ENCODE data around the gene TCP11.

Gene TCP11

DNA sequence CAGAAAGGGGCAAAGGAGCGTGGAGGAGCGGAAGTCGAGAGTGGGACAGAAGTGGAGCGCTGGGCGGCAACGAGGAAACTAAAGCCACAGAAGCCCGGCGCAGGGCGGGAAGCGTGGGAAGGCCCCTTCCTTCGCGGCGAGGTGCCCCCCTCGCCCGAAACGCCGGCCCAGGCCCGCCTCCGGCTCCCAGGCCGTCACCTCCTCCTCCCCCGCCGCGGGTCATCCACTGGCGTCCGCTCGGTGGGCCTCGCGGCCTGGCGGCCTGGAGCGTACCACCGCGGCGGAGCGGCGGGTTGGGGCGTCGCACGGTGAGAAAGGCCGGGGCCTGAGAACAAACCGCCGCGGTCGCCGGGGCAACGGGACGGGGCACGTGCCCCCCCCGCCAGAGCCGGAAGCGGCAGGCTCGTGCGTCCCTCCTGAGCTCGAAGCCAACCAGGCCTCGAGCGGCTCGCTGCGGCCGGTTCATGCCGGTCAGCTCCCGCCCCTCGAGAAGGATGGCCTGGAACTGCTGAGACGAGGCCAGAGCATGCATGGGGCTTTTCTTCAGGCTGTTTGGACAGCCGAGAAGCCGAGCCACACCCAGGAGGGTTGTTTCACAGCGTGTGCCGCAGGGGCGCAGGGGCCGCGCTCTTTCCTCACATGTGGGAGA is at the start of gene TCP11:
Gene TCP11, minus strand, starts transcription at position 333 of the 649 bp plus-strand sequence. CDS start 469 bp downstream, outside the sequence.
- no peaks in the 10 kb centered on the region for H3K9me3 Mint-ChIP-seq
- peaks cover 40% of the 10 kb centered on the region for H3K27me3 Mint-ChIP-seq
- H3K27ac Mint-ChIP-seq: peak within 1 kb of the TSS; percentile 20 to 91
- H3K4me1 Mint-ChIP-seq: peaks cover 23% of the 10 kb centered on the region
- ATAC-seq: peak; percentile 70
- H3K4me3 Mint-ChIP-seq: peak within 1 kb of the TSS; percentile 65 to 76
- DNase-seq: peak; percentile 24 to 35

DNA sequence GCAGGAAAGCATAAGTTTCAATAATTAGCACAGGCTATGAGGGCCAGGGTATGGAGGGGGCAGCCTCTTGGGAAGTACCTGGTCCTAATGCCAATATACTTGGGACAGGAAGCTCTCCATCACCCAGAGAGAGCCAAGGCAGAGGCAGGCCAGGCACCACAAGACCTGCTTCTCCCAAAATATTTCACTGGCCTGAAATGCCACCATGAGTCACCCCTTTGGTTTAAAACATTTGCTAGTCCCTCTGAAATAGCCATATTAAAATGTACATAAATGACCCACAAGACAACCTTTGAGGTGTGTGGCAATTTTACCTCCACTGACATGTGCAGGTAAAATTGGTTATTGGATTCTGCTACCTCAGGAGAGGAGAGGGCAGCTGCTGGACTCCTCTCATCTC is 49.2 kb upstream of the TCP11 start:
- Mint-ChIP-seq H3K27ac (no peak overlapping the region), H3K9me3 (no peaks in the 10 kb centered on the region), H3K4me1 (peaks cover 16% of the 10 kb centered on the region), H3K4me3 (no peak overlapping the region), H3K27me3 (peaks cover 21% of the 10 kb centered on the region)
- no peak for ATAC-seq
- DNase-seq: no peak

DNA sequence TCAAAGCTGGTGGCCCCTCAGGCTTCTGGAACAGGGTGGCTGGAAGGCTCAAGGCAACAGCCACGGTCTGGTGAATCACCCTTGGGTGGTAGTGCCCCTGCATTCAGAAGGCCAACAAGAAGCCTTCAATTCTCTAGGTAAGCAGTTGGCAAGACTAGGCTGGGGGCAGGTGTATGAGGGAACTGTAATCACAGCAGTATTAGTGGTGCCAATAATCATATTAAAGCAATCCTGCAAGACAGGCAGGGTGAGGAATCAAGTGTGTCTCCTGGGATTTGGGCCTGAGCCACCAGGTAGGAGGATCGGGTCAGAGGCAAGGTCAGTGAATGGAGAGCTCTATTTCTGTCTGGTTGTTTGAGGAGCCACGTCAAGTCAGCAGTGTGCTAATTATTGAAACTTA is 47.7 kb upstream of the TCP11 start:
- peak overlapping the region in 1 of 2 donors; percentile 30 for H3K27ac Mint-ChIP-seq
- no peak for ATAC-seq
- no peak overlapping the region for H3K4me3 Mint-ChIP-seq
- no peaks in the 10 kb centered on the region for H3K9me3 Mint-ChIP-seq
- H3K4me1 Mint-ChIP-seq: peaks cover 12% of the 10 kb centered on the region
- no peak for DNase-seq
- H3K27me3 Mint-ChIP-seq: peaks cover 28% of the 10 kb centered on the region

DNA sequence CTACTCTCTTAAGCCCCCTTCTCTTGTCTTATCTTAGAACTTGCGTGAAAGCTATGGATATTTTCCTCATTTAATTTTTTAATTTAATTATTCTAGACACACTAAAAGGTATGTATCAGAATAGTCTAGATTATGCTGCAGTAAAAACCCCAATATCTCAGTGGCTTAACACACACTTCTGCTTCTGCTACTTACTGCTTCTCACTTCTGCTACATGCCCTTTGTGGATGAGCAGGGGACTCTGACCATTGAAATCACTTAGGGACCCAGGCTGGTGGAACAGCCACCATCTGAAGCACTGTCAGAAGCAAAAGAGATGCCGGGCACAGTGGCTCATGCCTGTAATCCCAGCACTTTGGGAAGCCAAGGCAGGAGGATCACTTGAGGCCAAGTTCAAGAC is 45.4 kb upstream of the TCP11 start:
- Mint-ChIP-seq H3K27ac (no peak overlapping the region), H3K4me1 (peaks cover 4% of the 10 kb centered on the region), H3K4me3 (no peak overlapping the region), H3K27me3 (peaks cover 38% of the 10 kb centered on the region), H3K9me3 (no peaks in the 10 kb centered on the region)
- DNase-seq (no peak), ATAC-seq (no peak)

DNA sequence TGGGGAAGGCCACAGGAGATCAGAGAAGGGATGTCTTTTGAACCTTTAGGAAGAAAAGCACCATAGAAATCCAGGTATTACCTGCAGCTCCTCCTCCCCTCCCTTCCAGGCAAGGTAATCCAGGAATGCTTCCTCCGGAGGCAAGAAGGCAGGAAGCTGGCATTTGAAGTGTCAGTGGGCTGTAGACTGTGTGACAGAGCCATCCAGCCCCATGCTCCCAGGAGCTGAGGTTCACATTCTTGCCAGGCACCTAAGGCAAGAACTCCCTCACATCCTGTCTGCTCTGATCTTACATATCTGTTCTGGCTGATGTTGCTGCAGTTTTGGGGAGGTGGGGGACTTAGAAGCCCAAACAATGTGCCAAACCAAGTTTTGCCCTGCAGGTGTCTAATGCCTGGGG is 44.8 kb upstream of the TCP11 start:
- DNase-seq (no peak), ATAC-seq (no peak)
- H3K27ac Mint-ChIP-seq: no peak overlapping the region
- H3K27me3 Mint-ChIP-seq: peaks cover 38% of the 10 kb centered on the region
- H3K4me1 Mint-ChIP-seq: no peaks in the 10 kb centered on the region
- no peak overlapping the region for H3K4me3 Mint-ChIP-seq
- no peaks in the 10 kb centered on the region for H3K9me3 Mint-ChIP-seq

DNA sequence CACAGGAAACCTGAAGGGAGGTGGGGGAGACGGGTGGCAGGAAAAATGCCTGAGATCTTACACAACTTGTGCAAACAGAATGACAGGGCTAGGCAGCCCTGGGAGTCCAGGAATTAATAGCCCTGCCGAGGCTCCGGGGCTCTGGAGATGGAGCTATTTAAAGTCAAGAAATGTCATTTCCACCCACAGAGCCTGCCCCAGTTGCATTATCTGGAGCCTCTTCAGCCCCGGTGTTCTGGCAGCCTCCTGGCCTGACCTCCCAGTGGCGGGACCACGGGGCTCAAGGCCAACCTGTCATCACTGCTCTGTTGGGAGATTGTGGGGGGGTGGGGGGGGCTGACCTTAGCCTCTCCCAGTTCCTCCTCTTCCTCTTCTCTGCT is 44.2 kb upstream of the TCP11 start:
- no peaks in the 10 kb centered on the region for H3K4me1 Mint-ChIP-seq
- no peak overlapping the region for H3K27ac Mint-ChIP-seq
- H3K9me3 Mint-ChIP-seq: no peaks in the 10 kb centered on the region
- no peak overlapping the region for H3K4me3 Mint-ChIP-seq
- H3K27me3 Mint-ChIP-seq: peaks cover 38% of the 10 kb centered on the region
- ATAC-seq (no peak), DNase-seq (no peak)

DNA sequence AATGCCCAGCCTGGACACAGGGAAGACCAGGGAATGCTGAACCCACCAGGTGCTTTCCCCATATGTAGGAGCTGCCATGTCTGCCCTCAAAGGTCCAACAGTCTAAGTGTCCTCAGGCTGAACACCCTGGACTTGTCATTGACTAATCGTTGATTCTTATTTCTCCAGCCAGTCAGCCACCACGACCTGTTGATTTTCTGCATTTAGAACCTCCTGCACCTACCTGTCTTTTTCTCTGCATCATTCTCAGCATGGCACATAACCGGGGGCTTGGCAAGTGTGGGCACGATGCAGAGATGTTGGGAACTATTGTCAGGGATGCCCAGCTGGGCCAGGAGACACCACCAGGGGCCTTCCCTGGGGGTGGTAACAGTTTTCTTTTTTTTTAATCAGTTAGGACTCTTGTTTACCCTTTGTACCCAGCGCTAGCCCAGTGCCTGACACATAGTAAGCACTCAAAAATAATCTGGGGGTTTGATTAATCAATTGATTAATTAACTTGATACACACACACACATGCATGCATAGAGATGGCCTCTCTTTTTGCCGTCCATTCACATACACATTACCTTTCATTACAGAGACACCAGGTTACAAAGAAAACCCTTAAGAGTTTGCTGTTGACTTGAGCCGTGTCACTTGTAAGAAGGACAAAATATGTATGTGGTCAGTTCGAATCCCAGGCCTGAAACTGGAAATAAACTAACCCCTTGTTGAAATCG is 43.6 kb upstream of the TCP11 start:
- no peaks in the 10 kb centered on the region for H3K9me3 Mint-ChIP-seq
- H3K4me1 Mint-ChIP-seq: no peaks in the 10 kb centered on the region
- ATAC-seq (no peak), DNase-seq (no peak)
- no peak overlapping the region for H3K27ac Mint-ChIP-seq
- H3K27me3 Mint-ChIP-seq: peaks cover 38% of the 10 kb centered on the region
- no peak overlapping the region for H3K4me3 Mint-ChIP-seq

DNA sequence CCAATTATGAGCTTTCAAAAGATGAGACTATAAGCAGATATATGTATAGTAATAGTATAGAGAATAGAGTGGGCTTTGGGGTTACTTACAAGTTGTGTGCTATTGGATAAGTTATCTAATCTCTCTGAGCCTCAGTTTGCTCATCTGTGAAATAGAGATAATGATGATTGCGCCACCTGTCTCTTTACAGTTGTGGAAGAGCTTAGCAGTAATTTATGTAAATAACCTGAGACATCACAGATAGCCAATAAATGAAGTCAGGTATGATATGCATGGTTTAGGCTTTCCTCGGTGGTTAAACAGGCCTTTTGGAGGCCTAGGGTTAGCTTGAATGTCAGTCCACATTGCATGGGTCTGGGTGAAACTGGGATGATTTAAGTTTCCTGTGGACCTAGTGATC is 42.8 kb upstream of the TCP11 start:
- DNase-seq: no peak
- Mint-ChIP-seq H3K27me3 (peaks cover 38% of the 10 kb centered on the region), H3K27ac (no peak overlapping the region), H3K4me3 (no peak overlapping the region), H3K4me1 (no peaks in the 10 kb centered on the region), H3K9me3 (no peaks in the 10 kb centered on the region)
- no peak for ATAC-seq

DNA sequence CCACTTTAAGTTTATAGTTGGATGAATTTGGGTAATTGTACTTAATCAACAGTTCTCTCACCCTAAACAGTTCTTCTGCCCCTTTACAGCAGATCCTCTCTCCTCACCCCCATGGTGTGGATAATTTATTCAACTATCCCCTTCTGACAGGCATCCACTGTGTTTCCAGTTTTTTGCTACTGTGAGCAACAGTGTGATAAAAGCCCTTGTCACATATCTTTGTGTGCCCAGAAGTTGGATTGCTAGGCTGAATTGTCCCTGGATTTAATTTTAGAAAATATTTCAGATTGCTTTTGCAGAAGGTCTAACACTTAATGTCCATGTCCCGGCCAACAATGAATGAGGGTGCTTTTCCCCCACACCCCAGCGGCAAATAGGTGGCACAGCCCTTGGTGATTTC is 42.1 kb upstream of the TCP11 start:
- Mint-ChIP-seq H3K27ac (peak overlapping the region in 1 of 2 donors; percentile 29), H3K4me1 (no peaks in the 10 kb centered on the region), H3K27me3 (peaks cover 38% of the 10 kb centered on the region), H3K4me3 (no peak overlapping the region), H3K9me3 (no peaks in the 10 kb centered on the region)
- ATAC-seq: no peak
- DNase-seq: no peak

DNA sequence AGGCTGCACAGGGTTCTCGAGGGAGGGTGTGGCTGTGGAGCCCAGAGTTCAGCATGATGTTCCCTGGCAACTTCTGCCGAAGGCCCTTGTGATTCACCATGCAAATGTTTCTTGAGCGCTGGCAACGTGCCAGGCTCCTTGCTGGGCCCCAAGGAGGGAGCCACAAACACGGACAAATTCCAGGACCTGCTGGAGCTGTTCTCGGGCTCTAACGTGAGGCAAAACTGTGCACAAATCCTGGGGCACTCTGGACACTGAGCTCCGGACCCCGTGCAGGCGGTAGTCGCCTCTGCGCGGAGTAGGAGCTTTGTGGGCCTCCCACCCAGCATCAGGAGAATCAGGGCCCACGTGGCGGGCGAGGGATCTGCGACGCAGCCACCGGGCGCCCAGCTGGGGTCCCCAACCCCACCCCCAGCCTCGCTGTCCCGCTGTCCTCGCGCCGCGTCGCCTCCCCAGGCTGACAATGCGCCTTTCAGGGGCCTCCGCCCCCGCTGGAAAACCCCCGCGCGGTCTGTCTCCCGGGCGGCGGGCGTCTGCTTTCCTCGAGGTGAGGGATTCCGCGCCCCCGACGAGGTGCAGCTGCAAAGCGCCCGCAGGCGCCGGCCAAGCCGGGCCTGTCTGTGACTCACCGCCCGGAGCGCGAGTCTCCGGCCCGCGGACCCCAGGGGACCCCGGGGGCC is 40.9 kb upstream of the TCP11 start:
- H3K27ac Mint-ChIP-seq: no peak overlapping the region
- no peaks in the 10 kb centered on the region for H3K4me1 Mint-ChIP-seq
- no peak for DNase-seq
- peaks cover 31% of the 10 kb centered on the region for H3K27me3 Mint-ChIP-seq
- ATAC-seq: no peak
- no peak overlapping the region for H3K4me3 Mint-ChIP-seq
- H3K9me3 Mint-ChIP-seq: no peaks in the 10 kb centered on the region

DNA sequence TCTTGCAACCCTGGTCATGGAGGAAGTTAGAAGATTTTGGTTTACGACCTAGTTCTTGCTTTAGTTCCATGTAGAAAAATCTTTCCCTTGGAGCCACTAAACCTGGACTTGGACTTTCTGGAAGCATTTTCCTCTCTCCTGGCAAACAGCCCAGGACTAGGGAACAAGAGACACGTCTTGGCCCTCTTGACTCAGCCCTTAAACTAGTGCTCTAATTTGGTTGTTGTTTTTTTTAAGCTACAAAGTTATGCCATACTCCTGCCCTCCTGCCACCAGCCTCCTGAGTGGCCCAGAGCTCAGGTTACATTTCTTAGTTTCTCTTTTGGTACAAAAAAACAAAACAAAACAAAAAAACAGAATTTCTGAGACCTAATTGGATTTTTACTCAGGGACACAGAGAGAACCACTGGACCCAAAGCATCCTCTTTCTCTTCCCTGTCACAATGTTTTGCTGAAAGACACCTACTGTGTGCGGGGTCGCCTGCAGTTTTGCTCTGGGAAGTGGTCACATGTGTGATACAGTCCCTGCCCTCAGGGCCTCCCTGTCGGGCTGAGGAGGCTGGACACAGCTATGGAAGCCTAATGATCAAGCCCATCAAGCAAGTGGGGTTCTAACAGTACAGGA is 40.3 kb upstream of the TCP11 start:
- no peak overlapping the region for H3K27ac Mint-ChIP-seq
- no peaks in the 10 kb centered on the region for H3K4me1 Mint-ChIP-seq
- H3K9me3 Mint-ChIP-seq: no peaks in the 10 kb centered on the region
- no peak overlapping the region for H3K4me3 Mint-ChIP-seq
- DNase-seq (no peak), ATAC-seq (no peak)
- H3K27me3 Mint-ChIP-seq: peaks cover 30% of the 10 kb centered on the region

DNA sequence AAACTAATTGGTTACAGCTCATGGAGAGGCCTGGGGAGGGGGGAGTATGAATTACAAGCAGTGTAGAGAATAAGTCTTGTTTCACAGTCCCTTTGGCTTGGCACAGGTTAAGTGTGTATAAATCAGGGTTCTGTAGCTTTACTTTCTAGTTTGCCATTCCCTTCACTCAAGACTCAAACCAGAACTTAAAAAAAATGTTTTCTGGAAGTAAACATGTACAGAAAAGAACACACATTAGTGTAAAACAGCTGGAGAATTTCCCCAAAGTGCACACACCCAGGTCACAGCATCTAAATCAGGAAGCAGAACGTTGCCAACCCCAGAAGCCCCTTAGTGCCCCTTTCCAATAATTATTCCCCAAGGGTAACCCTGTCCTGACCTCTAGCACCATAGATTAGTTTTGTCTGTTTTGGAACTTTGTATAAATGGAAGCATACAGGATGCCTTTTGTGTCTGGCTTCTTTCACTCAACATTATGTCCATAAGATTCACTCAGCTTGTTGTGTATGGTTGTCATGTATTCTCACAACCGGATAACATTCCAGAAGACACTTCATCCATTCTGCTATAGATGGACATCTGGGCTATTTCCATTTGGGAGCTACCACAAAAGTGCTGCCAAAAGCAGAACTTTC is 38.9 kb upstream of the TCP11 start:
- no peaks in the 10 kb centered on the region for H3K4me1 Mint-ChIP-seq
- ATAC-seq: no peak
- no peaks in the 10 kb centered on the region for H3K9me3 Mint-ChIP-seq
- H3K27me3 Mint-ChIP-seq: peaks cover 34% of the 10 kb centered on the region
- DNase-seq: no peak
- H3K4me3 Mint-ChIP-seq: no peak overlapping the region
- H3K27ac Mint-ChIP-seq: no peak overlapping the region

DNA sequence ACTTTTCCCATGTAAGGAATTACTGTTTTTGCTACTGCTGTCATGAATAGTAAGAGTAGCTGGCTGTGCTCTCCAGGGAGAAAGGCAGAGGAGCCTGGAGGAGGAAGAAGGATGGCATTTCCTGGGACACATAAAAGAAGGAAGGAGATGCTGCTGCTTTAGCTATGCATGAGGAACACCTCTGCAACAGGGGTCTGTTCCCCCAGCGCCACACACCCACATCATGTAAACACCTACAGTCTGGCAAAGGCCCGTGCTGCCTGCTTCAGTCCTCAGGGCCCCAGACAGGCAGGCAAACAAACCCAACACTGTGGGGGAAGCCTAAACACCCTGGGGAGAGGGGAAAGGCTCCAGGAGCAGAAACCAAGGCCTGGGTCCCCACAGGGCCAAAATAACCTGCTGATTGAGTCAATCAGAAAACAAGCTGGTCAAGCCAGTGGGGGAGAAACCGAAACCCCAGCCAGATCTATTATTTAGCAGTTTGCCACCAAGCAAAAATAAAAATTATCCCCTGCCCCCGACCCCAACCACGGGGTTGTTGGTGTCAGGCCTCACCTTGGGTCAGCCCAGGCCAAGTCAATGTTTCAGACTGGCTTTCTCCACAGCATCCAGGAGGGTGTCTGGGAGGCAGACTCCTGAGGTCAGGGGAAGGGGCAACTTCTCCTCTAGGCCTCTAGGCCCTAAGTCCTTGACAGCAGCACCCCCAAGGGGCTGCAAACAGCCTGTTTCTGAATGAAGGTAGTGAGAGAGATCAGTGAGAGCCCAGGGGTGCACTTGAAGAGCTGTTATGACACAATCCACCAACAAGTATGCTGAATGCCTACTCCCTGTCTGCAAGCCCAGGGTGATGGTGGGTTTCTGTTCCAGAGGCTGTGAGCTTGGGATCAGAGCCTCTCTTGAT is 38.0 kb upstream of the TCP11 start:
- Mint-ChIP-seq H3K27ac (no peak overlapping the region), H3K27me3 (peaks cover 26% of the 10 kb centered on the region), H3K4me1 (no peaks in the 10 kb centered on the region), H3K4me3 (no peak overlapping the region), H3K9me3 (no peaks in the 10 kb centered on the region)
- ATAC-seq: no peak
- DNase-seq: no peak

DNA sequence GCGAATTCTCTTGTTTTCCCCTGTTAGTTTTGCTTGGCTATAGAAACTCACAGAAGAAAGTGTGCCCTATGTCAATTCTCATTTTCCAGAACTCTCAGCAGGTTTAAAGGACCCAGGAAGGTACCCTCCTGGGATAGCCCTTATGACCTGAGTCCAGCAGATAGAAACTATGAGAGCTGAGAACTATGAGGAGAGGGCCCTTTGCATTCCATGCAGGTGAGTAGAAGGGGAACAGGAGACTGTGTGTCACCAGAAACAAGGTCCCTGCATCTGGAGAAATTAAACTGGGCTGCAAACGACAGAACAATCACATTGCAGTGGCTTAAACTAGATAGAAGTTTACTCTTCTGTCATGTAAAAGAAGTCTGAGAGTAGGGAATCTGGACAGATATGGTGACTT is 36.9 kb upstream of the TCP11 start:
- DNase-seq: no peak
- H3K4me3 Mint-ChIP-seq: no peak overlapping the region
- no peaks in the 10 kb centered on the region for H3K4me1 Mint-ChIP-seq
- ATAC-seq: no peak
- H3K9me3 Mint-ChIP-seq: no peaks in the 10 kb centered on the region
- H3K27ac Mint-ChIP-seq: no peak overlapping the region
- H3K27me3 Mint-ChIP-seq: peaks cover 25% of the 10 kb centered on the region

DNA sequence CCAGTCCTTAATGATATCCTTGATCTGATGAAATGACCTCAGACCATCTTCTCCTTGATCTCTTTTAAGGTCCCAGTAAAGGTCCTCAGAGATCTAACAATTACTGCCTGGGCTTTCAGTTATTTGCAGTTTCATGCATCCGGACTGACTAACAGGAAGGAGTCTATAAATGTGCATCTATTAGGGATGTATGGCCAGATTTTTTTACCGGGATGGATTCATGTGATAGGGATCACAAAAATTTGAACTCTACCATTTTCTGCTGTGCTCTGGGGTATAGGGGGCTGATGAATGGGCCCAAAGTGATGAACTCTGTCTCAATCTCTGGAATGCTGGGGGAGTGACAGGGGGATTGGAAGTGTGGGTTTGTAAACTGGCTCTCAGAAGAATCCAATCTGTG is 36.5 kb upstream of the TCP11 start:
- Mint-ChIP-seq H3K27me3 (peaks cover 25% of the 10 kb centered on the region), H3K9me3 (no peaks in the 10 kb centered on the region), H3K4me3 (no peak overlapping the region), H3K27ac (no peak overlapping the region), H3K4me1 (no peaks in the 10 kb centered on the region)
- no peak for DNase-seq
- ATAC-seq: no peak
